GM19328 (cell line): Measurements from ENCODE around the gene PAX3.

ENCODE experiments used
- ATAC-seq: cut with Tn5 transposase; IDR thresholded peaks from one replicate; pipeline ENCODE4 v1.9.1; 2021; ENCODE audit warnings: mild to moderate bottlenecking, moderate library complexity; ENCODE audit not compliant: unreplicated experiment

The PAX3 gene

DNA sequence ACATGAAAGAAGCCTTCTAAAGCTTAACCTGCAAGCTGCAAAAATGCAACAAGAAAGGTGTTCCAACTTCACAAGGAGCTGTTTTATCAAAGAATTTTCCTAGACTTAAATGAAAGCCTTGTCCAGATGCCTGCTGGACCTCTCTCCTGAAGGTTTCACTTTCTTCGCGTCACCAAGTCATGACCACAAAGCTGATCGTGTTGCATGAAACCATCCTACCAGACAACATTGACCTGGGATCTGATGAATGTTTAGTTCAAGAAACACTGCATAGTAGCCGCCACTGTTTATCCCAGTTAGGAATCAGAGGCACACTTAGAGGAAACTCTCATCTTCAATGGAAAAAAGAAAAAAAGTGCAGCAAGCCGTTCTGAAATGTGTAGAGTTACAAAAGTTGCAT, 26.9 kb downstream of the PAX3 start:
- ATAC-seq = no peak

DNA sequence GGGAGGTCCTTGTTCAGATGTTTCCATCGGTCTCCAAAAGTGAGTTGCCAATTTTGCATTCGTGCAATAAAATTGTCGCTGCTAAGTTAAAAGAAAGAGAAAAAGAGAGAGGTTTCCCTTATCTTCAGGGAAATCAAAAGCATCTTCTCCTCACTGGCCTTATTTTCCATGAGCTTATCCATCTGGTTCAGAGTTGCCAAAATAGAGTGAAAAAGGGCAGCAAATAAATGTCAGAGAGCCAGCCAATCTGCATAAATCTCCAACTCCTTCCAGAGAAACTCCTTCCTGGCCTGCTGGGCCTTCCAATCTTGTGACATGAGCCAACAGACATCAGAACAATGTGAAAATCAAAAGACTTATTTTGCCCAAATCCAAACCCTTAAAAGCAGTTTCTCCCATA, 28.4 kb downstream of the PAX3 start:
- no peak for ATAC-seq

GRCh38 chr2:222269132-222269531, 29.7 kb downstream of the PAX3 start:
- no peak for ATAC-seq

- ATAC-seq = no peak
Observed at GRCh38 chr2:222268311-222268990, 30.3 kb downstream of the PAX3 start.

DNA sequence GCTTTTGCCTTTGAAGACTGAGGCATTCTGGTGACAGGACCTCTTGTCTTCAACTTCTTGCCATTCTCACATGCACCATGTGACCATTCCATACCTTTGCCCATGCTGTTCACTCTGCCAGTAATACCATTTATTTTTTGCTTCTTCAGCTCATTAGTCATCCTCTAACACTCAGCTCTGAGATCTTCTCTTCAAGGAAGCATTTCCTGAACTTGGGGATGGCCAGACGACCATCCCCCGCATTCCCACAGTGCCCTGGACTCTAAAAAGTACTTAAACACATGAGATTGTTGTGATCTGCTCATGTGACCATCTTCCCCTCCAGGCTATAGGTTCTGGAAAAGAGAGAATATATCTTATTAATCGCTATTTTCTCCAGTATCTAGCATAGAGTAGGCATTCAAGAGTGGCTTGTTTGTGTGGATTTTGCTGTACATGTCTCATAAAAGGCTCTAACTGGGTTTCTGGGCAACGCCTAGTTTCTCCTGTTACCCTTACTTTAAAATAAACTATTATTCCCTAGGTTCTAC, 33.9 kb downstream of the PAX3 start:
- no peak for ATAC-seq

- ATAC-seq = no peak
Observed at GRCh38 chr2:222261504-222261903, 37.3 kb downstream of the PAX3 start.

GRCh38 chr2:222257645-222258044, 41.2 kb downstream of the PAX3 start:
- no peak for ATAC-seq

GRCh38 chr2:222256250-222256649, 42.5 kb downstream of the PAX3 start:
- no peak for ATAC-seq

DNA sequence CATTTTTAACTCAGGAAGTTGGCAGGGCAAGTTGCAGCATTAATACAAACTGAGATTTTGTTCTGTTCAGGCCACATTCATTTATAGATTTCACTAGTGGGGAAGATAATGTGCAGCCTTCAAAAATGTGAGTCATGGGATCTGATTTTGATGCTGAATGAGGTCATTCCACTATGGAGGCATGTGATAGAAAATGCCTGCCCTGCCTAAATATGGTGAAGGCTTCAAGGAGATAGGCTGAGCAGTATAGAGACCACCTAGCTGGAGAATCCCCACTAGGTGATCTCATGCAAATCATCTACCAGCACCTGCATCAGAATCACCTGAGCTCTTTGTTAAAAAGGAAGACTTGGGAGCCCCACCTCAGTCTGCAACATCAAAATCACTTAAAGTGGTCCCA, 43.7 kb downstream of the PAX3 start:
- ATAC-seq = no peak

DNA sequence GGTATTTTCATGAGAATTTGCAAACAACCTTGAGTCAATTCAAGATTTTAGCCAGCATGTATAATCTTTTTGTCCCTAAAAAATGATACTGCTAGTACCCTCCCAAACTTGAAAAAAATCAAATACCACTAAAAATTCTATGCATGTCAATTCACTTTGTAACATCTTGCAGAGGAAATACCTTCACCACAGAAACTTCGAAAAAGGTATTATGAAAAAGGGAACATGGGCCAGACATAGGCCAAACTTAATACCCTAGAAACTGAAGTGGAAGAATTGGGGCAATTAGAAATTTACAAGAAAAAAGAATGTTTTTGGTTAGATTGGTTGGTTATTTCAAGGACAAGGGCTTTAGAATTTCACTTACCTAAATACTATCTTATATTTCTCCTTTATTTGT, 48.5 kb downstream of the PAX3 start:
- ATAC-seq = no peak

DNA sequence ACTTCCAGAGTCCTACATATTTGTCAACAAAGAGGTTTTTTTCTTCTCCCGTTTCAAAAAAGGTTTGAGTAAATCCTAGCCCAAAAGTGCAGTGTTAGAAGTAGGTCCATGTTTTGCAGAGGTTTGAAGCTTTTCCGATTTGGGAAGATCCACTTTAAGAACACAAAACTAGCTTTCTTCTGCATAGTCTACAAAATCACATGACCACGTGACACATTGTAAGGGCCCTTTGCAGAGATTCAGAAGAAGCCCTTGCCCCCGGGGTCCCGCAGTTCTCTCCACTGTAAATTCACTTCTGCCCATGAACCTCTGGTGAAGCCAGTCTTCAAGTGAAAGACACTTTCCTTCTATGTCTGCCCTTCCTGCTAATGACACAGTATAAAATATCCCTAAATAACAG, 49.4 kb downstream of the PAX3 start:
- no peak for ATAC-seq

DNA sequence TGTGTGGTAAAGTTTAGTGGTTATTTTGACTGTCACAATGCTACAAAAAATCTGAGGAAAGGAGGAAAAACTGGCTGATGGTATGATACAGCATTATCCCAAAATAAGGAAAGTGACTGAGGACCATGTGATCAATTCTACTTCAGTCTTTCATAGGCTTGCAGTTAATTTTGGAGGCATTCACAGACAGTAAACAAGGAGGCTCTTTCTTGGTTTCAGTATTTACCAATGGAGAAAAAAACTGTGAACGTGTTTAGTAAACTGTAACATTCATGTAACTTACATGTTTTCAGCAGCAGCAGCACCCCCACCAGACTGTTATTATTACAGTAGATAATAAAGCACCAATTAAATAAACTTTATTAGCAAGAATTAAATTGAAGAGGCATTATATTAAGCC, 50.0 kb downstream of the PAX3 start:
- ATAC-seq = no peak

DNA sequence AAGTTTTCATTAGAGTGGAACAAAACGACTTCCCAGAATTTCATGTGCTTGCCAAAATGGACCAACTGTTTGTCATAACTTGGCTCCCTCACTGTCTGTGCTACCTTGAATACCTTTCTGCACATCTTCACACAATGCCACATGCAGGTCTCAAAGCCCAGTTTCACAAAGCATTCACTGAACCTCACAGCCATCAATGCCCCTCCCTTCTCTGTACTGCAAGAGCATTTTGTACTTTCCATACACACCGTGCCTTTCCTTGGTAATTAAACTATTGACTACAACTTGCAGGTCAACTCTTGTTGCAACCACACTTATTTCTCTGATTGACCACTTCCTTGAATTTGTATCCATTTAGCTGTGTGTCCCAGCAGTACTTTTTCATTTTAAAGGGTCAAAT, 50.5 kb downstream of the PAX3 start:
- ATAC-seq = no peak

GRCh38 chr2:222242532-222242931, 56.3 kb downstream of the PAX3 start:
- no peak for ATAC-seq

DNA sequence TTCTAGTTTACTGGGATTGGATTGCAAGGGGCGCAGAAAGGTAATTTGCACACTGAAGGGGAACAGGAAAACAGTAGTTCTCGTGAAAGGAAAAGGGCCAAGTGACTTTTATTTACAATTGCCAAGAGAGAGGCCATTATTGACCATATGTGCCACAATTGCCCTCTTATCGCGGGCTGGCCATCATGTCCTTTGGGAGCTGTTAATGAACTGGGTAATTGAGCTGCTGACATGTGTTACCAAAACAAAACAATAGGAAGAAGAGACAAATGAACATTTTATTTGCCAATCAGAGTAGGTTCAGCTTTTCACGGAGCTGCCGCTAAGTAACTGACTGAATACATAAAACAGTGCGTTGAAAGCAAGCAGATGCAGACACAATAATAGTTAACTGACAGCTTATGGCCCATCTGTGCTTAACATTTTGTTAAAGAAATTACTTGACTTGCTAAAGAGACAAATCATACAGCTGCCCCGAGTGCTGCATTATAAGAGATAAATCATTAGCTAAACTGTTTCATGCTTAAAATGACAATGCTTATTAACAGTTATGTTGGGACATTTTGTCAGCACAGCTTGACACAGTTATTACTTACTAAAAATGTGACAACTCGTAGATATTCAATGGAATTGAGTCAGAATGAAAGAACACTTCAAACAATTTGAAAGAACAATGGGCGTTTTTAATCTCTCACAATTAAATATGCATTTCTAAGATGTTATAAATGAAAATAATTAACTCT, 57.5 kb downstream of the PAX3 start:
- no peak for ATAC-seq

GRCh38 chr2:222240676-222241049, 58.1 kb downstream of the PAX3 start:
- no peak for ATAC-seq

- no peak for ATAC-seq
Observed at GRCh38 chr2:222239945-222240675, 58.7 kb downstream of the PAX3 start.

GRCh38 chr2:222239091-222239490, 59.7 kb downstream of the PAX3 start:
- no peak for ATAC-seq

GRCh38 chr2:222238072-222238471, 60.7 kb downstream of the PAX3 start:
- no peak for ATAC-seq

DNA sequence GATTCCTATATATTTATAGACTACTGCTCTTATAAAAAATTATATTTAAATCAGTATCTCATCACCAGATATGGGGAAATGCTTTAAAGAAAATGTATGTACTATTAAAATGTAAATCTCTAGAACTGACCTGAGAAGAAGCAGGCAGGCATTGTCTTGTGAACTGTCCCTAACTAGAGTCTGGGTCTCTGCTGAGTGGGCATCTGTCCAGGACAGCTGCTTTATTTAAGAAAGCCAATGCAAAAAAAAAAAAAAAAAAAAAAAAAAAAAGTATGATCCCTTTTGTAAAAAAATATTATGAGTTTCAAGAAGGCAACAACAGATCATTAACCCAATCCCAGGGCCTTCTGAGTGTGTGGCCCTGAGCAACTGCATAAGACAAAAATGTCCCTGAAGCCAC, 66.0 kb downstream of the PAX3 start:
- no peak for ATAC-seq

DNA sequence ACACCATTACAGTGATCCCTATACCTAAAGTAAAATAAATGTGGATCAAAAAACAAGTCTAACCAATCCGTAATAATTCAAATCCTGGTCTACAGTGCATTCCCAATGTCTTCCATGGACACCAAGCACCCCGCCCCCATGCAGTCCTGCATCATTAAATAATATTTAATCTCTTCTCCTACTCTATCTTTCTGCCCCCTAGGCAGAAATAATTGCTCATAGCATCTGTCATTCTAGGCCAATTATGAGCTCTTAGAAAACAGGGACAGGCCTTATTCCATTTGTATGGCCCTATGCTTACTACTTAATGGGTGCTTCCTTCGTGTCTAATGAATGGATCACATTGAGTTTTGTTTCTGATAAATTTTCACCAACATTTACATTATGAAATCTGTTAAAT, 66.4 kb downstream of the PAX3 start:
- no peak for ATAC-seq

DNA sequence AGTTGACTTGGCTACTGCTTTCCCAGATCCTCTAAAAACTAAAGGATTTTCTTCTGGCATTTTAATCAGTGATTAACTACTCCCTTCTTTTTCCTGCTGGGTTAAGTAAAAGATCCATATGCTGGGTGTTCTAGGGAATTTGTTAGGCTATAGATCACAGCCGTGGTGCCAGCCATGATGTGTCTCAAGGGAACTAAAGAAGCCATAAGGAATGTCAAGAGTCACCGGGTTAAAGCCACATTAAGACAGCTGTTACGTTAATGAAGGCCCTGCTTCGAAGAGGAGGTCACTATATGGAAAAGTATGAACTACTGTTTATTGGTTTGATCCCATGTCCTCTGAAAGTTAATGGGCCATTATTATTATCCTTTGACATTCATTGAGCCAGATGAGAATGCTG, 70.7 kb downstream of the PAX3 start:
- ATAC-seq = no peak
